ENCODE results near the gene VAMP2. TPM values are rescaled to one million over a fixed set of nuclear protein-coding genes. Genes with fewer than 3 reads are reported as not detected.

Gene VAMP2
- total RNA-seq, 2 experiments from 2014 or later, result 26.7 to 27.8 TPM

- Mint-ChIP-seq H3K27ac (peak overlapping the region; percentile 47), H3K4me1 (peaks cover 30% of the 10 kb centered on the region), H3K27me3 (no peaks in the 10 kb centered on the region), H3K36me3 (ENCODE audit: low read depth) (peaks cover 34% of the 10 kb centered on the region), H3K9me3 (ENCODE audit: low read depth) (no peaks in the 10 kb centered on the region), H3K4me3 (no peak overlapping the region)
- intact Hi-C loops (cut with DNase I, micrococcal nuclease), result loop anchor here (1.0 to 10.0 kb wide), 8 partner anchors 11 to 906 kb away; partner anchors contain the start of genes CD68 (in 1 of the 2), CNTROB (in 1 of the 2), GABARAP (in 1 of the 2) and KDM6B (in 1 of the 2)
- POLR2A ChIA-PET, result interaction anchor here (0.5 to 1.7 kb wide), 6 partner anchors 10 to 465 kb away, joined by 4 to 14 read pairs (median 5); no protein-coding TSS in a partner anchor
- ATAC-seq, result no peak
- CTCF ChIA-PET, result interaction anchor here (0.6 to 1.4 kb wide), 6 partner anchors 8 to 24 kb away, joined by 3 to 6 read pairs (median 4); no protein-coding TSS in a partner anchor
- DNase-seq, result no peak
Measured at GRCh38 chr17:8150194-8151119, 12.3 kb downstream of the VAMP2 start.

- H3K27ac Mint-ChIP-seq, result peak overlapping the region; percentile 8
Measured at GRCh38 chr17:8149419-8150193, 13.1 kb downstream of the VAMP2 start.

DNA sequence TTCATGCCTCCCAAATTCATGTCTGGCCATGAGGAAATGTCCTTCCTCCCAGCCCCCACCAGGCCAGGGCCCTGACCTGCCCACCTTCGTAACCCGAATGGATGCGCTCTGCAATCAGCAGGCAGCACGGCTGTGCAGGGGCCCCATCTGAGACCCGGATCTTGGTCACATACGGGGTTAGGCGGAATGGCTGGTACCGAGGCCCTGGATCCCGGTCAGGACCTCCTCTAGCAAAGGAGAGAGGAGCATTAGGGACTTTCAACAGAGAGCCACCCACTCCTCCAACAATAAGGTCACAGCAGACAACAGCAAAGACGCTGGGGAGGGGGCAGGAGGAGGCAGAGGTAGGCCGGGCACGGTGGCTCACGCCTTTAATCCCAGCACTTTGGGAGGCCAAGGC, 14.2 kb downstream of the VAMP2 start:
- no peak for DNase-seq
- no peak for ATAC-seq
- intact Hi-C loops (cut with DNase I, micrococcal nuclease), result no loop called here
- no peak overlapping the region for H3K4me3 Mint-ChIP-seq
- no peaks in the 10 kb centered on the region for H3K9me3 Mint-ChIP-seq (ENCODE audit: low read depth)
- peaks cover 40% of the 10 kb centered on the region for H3K36me3 Mint-ChIP-seq (ENCODE audit: low read depth)
- ChIA-PET CTCF (interaction anchor here (0.6 to 0.7 kb wide), 3 partner anchors 10 to 233 kb away, joined by 3 to 5 read pairs (median 3); partner anchors contain the start of gene RNF227), POLR2A (interaction anchor here (2.3 kb wide), 1 partner anchor 24 kb away, joined by 8 read pairs; no protein-coding TSS in a partner anchor)
- H3K4me1 Mint-ChIP-seq, result peaks cover 29% of the 10 kb centered on the region
- H3K27ac Mint-ChIP-seq, result no peak overlapping the region
- no peaks in the 10 kb centered on the region for H3K27me3 Mint-ChIP-seq

More at GRCh38 chr17:8149419-8150193, 13.1 kb downstream of the VAMP2 start:
- POLR2A ChIA-PET, result interaction anchor here (1.7 to 2.3 kb wide), 2 partner anchors 11 to 23 kb away, joined by 8 to 10 read pairs; no protein-coding TSS in a partner anchor
- CTCF ChIA-PET, result interaction anchor here (1.1 to 1.3 kb wide), 2 partner anchors 9 to 12 kb away, joined by 3 to 6 read pairs; no protein-coding TSS in a partner anchor
- intact Hi-C loops (cut with DNase I, micrococcal nuclease), result loop anchor here (2.0 to 10.0 kb wide), 6 partner anchors 217 to 905 kb away; partner anchors contain the start of genes CD68 (in 1 of the 2), CNTROB (in 1 of the 2), GABARAP (in 1 of the 2) and KDM6B (in 1 of the 2)
- Mint-ChIP-seq H3K27me3 (no peaks in the 10 kb centered on the region), H3K4me3 (peak overlapping the region; percentile 12), H3K4me1 (peaks cover 30% of the 10 kb centered on the region), H3K36me3 (ENCODE audit: low read depth) (peaks cover 40% of the 10 kb centered on the region), H3K9me3 (ENCODE audit: low read depth) (no peaks in the 10 kb centered on the region)
- ATAC-seq (no peak), DNase-seq (no peak)

GRCh38 chr17:8147805-8148404, 14.8 kb downstream of the VAMP2 start:
- Mint-ChIP-seq H3K4me3 (no peak overlapping the region), H3K4me1 (peaks cover 22% of the 10 kb centered on the region), H3K9me3 (ENCODE audit: low read depth) (no peaks in the 10 kb centered on the region), H3K27ac (no peak overlapping the region), H3K36me3 (ENCODE audit: low read depth) (peaks cover 37% of the 10 kb centered on the region), H3K27me3 (no peaks in the 10 kb centered on the region)
- no peak for DNase-seq
- intact Hi-C loops (cut with DNase I, micrococcal nuclease), result no loop called here
- ChIA-PET CTCF (interaction anchor here (0.6 to 0.7 kb wide), 4 partner anchors 55 to 232 kb away, joined by 3 to 4 read pairs (median 3); partner anchors contain the start of gene RNF227), POLR2A (interaction anchor here (2.3 kb wide), 1 partner anchor 25 kb away, joined by 8 read pairs; no protein-coding TSS in a partner anchor)
- no peak for ATAC-seq

GRCh38 chr17:8147141-8147804, 15.5 kb downstream of the VAMP2 start:
- Mint-ChIP-seq H3K4me3 (no peak overlapping the region), H3K4me1 (peaks cover 16% of the 10 kb centered on the region), H3K27me3 (no peaks in the 10 kb centered on the region), H3K9me3 (ENCODE audit: low read depth) (no peaks in the 10 kb centered on the region), H3K27ac (no peak overlapping the region), H3K36me3 (ENCODE audit: low read depth) (peaks cover 41% of the 10 kb centered on the region)
- ChIA-PET CTCF (interaction anchor here (0.6 kb wide), 2 partner anchors 65 to 66 kb away, joined by 3 to 4 read pairs; no protein-coding TSS in a partner anchor), POLR2A (interaction anchor here (2.3 kb wide), 1 partner anchor 26 kb away, joined by 8 read pairs; no protein-coding TSS in a partner anchor)
- intact Hi-C loops (cut with DNase I, micrococcal nuclease), result no loop called here
- no peak for ATAC-seq
- DNase-seq, result no peak

DNA sequence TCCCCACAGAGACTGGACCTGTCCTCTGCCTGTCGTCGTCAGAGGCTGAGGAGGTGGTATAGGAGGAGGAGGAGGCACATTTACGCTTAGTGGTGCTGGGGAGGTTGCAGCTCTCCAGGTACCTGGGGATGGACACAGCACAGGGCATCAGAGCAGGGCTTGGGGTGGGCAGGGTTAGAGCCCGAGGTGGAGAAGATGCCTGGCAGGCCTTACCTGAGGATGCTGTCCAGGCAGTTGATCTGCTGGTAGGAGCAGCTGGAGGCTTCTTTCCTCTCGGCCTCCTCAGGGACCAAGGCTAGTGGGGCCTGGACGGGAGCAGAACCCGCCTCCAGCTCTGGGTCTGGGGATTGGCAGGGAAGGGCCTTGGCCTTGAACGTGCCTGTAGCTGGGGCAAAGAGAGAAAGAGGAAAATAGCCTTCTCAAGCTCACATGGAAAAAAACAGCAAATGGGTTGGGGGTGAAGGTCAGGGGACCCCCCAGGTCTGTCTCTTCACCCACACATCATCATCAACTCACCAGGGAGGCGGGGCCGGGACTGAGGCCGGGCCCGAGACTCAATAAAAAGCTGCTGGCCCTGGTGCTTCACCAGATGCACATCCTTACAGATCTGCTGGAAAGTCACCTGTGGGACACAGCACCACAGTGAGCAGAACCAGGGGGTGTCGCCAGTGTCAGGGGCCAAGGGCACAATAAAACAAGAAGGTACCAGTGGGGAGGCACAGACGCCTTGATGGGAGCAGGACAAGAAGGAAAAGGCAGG, 16.2 kb downstream of the VAMP2 start:
- H3K4me1 Mint-ChIP-seq, result peaks cover 13% of the 10 kb centered on the region
- H3K36me3 Mint-ChIP-seq (ENCODE audit: low read depth), result peaks cover 47% of the 10 kb centered on the region
- H3K27me3 Mint-ChIP-seq, result no peaks in the 10 kb centered on the region
- no peak overlapping the region for H3K27ac Mint-ChIP-seq
- no peaks in the 10 kb centered on the region for H3K9me3 Mint-ChIP-seq (ENCODE audit: low read depth)
- no peak overlapping the region for H3K4me3 Mint-ChIP-seq
- ChIA-PET POLR2A (no interaction called here), CTCF (interaction anchor here (0.5 to 0.6 kb wide), 2 partner anchors 16 to 36 kb away, joined by 3 to 4 read pairs; no protein-coding TSS in a partner anchor)
- ATAC-seq, result no peak
- no peak for DNase-seq
- intact Hi-C loops (cut with DNase I, micrococcal nuclease), result no loop called here

GRCh38 chr17:8145811-8146210, 16.9 kb downstream of the VAMP2 start:
- Mint-ChIP-seq H3K36me3 (ENCODE audit: low read depth) (peaks cover 53% of the 10 kb centered on the region), H3K27me3 (no peaks in the 10 kb centered on the region), H3K9me3 (ENCODE audit: low read depth) (no peaks in the 10 kb centered on the region), H3K27ac (no peak overlapping the region), H3K4me1 (peaks cover 12% of the 10 kb centered on the region), H3K4me3 (no peak overlapping the region)
- POLR2A ChIA-PET, result no interaction called here
- CTCF ChIA-PET, result interaction anchor here (0.5 to 0.6 kb wide), 2 partner anchors 15 to 37 kb away, joined by 3 to 4 read pairs; no protein-coding TSS in a partner anchor
- intact Hi-C loops (cut with DNase I, micrococcal nuclease), result no loop called here
- DNase-seq (no peak), ATAC-seq (no peak)

GRCh38 chr17:8144401-8145231, 18.1 kb downstream of the VAMP2 start:
- CTCF ChIA-PET, result interaction anchor here (1.1 kb wide), 1 partner anchor 39 kb away, joined by 3 read pairs; no protein-coding TSS in a partner anchor
- H3K4me3 Mint-ChIP-seq, result no peak overlapping the region

More at GRCh38 chr17:8144401-8145231, 18.1 kb downstream of the VAMP2 start:
- DNase-seq, result no peak
- Mint-ChIP-seq H3K36me3 (ENCODE audit: low read depth) (peaks cover 54% of the 10 kb centered on the region), H3K27me3 (no peaks in the 10 kb centered on the region), H3K9me3 (ENCODE audit: low read depth) (no peaks in the 10 kb centered on the region), H3K27ac (no peak overlapping the region), H3K4me1 (peaks cover 3% of the 10 kb centered on the region)
- POLR2A ChIA-PET, result no interaction called here
- no peak for ATAC-seq
- intact Hi-C loops (cut with DNase I, micrococcal nuclease), result no loop called here

Measured in activated CD4-positive, alpha-beta T cell treated with anti-CD3 and anti-CD28 coated beads for 36 hours (primary cell).